ENCODE measurements around the gene PDZK1.
"Not testable (repeated sequence)": the region's sequence is repeated elsewhere in the genome, so short reads cannot be mapped to it uniquely, and the experiment has no call there.

PDZK1 gene

GRCh38 chr1:145656245-145656943 is 50.8 kb downstream of the PDZK1 start:
- DNase-seq, result not testable (repeated sequence)

GRCh38 chr1:145643990-145644389 is 63.2 kb downstream of the PDZK1 start:
- not testable (repeated sequence) for DNase-seq

- not testable (repeated sequence) for DNase-seq
Measured at GRCh38 chr1:145641886-145642285, 65.3 kb downstream of the PDZK1 start.

GRCh38 chr1:145636237-145636636 is 70.9 kb downstream of the PDZK1 start:
- not testable (repeated sequence) for DNase-seq

DNA sequence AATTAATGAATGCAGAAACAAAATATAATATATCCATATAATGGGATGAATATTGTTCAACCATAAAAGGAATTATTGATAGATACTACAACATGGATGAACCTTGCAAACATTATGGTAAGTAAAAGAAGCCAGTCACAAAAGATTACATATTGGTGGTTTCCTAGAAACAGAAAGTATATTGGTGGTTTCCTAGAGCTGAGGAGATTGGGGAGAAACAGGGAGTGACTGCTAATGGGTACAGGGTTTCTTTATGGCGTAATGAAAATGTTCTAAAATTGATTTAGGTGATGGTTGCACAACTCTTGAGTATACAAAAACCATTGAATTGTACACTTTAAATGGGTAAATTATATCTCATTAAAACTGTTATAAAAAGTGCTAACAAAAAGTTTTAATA is 85.0 kb downstream of the PDZK1 start:
- DNase-seq, result not testable (repeated sequence)
